ENCODE measurements around the gene KCMF1.

GRCh38 chr2:84962917-84963316 is 8.0 kb upstream of the KCMF1 start:
- no peak for TF ChIP-seq CTCF (IDR thresholded peaks at IDR 0.05; ENCODE audit: low read depth, low read length, missing input control)
- no peak for TF ChIP-seq GABPA (IDR thresholded peaks at IDR 0.05 in 1 of 2, conservative IDR thresholded peaks at IDR 0.05 in 1 of 2)
- no peak for TF ChIP-seq FOXA1 (IDR thresholded peaks at IDR 0.05)
- TF ChIP-seq JUND (IDR thresholded peaks at IDR 0.05) = no peak
- TF ChIP-seq TAF1 (conservative IDR thresholded peaks at IDR 0.05) = no peak
- no peak for TF ChIP-seq RAD21 (IDR thresholded peaks at IDR 0.05)
- no peak for TF ChIP-seq ATF3 (IDR thresholded peaks at IDR 0.05)
